ENCODE measurements around the gene RBM23. TPM values are rescaled to one million over a fixed set of nuclear protein-coding genes. Genes with fewer than 3 reads are reported as not detected.

RBM23 gene
- total RNA-seq, 1 donor from 2014 or later, result 76.5 TPM

DNA sequence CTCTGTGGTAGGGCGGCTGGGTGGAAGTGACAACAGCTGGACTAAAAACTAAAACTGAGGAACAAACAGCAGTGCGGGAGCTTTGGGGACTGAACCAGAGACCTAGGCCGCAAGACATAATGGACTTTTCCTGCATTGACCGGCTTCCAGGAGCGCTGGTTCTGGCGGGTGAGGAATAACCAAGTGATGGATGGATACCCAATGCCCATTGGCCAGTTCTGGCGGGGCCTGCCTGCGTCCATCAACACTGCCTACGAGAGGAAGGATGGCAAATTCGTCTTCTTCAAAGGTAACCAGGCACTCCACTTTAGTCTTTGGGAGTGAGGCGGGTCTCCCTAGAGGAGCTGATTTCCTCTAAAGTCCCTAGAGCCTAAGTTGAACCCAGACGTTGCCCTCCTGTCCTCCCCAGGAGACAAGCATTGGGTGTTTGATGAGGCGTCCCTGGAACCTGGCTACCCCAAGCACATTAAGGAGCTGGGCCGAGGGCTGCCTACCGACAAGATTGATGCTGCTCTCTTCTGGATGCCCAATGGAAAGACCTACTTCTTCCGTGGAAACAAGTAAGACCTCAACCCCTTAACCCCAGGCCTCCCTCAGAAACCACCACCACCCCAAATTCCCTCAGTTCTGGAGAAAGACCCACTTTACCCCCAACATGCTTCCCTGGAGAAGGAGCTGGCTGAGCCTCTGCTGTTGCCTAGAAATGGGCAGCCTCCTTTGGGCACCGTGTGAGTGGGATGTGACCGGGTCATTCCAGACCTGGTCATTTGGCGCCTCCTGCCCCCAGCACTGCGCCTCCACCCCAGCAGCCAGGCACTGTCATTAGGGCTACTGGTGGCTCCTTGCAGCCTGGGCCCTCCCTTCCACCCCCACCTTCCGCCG, 74.5 kb downstream of the RBM23 start:
- DNase-seq (ENCODE audit: low spot score), result no peak

Other genes with a start within 250 kb of the RBM23 start
- gene OXA1L, start 152.5 kb downstream of the RBM23 start, total RNA-seq, result 114 TPM
- gene SLC7A7, start 103.7 kb downstream of the RBM23 start, total RNA-seq, result 72.7 TPM
- gene MRPL52, start 89.3 kb downstream of the RBM23 start, total RNA-seq, result 85.1 TPM
- gene MMP14, start 82.6 kb downstream of the RBM23 start, total RNA-seq, result 222 TPM
- 315 TPM for gene LRP10, start 47.4 kb downstream of the RBM23 start, total RNA-seq
- 1.4 TPM for gene REM2, start 35.9 kb downstream of the RBM23 start, total RNA-seq
- gene PRMT5, start 10.2 kb upstream of the RBM23 start, total RNA-seq, result 51.0 TPM
- 38.8 TPM for gene HAUS4, start 37.9 kb upstream of the RBM23 start, total RNA-seq
- gene AJUBA, start 63.4 kb upstream of the RBM23 start, total RNA-seq, result 53.3 TPM
- gene C14orf93, start 91.0 kb upstream of the RBM23 start, total RNA-seq, result 13.9 TPM
- 103 TPM for gene PSMB5, start 115.8 kb upstream of the RBM23 start, total RNA-seq
- not detected for gene PSMB11, start 123.1 kb upstream of the RBM23 start, total RNA-seq
- gene CDH24, start 138.4 kb upstream of the RBM23 start, total RNA-seq, result 22.1 TPM
- 196 TPM for gene ACIN1, start 176.0 kb upstream of the RBM23 start, total RNA-seq
- gene C14orf119, start 176.4 kb upstream of the RBM23 start, total RNA-seq, result 46.1 TPM
- not detected for gene CIROP, start 185.8 kb upstream of the RBM23 start, total RNA-seq
- gene CEBPE, start 200.1 kb upstream of the RBM23 start, total RNA-seq, result 0.20 TPM

Data from mucosa of gallbladder (tissue), 1 donor.